PFSK-1 (cell line): ENCODE data around the gene SLC15A1.

ENCODE experiments used
- FOXP2 ChIP-seq: optimal IDR thresholded peaks from 2 replicates; pipeline ENCODE3; 2011; ENCODE audit warnings: borderline replicate concordance, control low read depth, inconsistent platforms; ENCODE audit not compliant: insufficient read depth; ENCODE audit errors: extremely low read length, extremely low read depth
- POLR2AphosphoS5 ChIP-seq: IDR thresholded peaks from 2 replicates; pipeline ENCODE4 v1.6.1; 2012; ENCODE audit warnings: low read depth, mild to moderate bottlenecking, control low read depth, low read length, moderate library complexity
- REST ChIP-seq, 2 experiments: IDR thresholded peaks; 2 replicates each; pipeline versions ENCODE4 v1.6.1 to v1.8.0; 2011 to 2012; ENCODE audit warnings: low read depth in 2 of 2, low read length in 2 of 2, control low read depth in 1 of 2, inconsistent platforms in 1 of 2, mild to moderate bottlenecking in 1 of 2, moderate library complexity in 1 of 2; ENCODE audit not compliant: insufficient read depth in 1 of 2
- SIN3A ChIP-seq: IDR thresholded peaks from 2 replicates; pipeline ENCODE4 v1.6.1; 2012; ENCODE audit warnings: mild to moderate bottlenecking, low read length, moderate library complexity, borderline replicate concordance; ENCODE audit not compliant: insufficient read depth
- TAF1 ChIP-seq: IDR thresholded peaks from 2 replicates; pipeline ENCODE4 v1.6.1; 2012; ENCODE audit warnings: low read length, control low read depth, borderline replicate concordance; ENCODE audit not compliant: insufficient read depth

The SLC15A1 gene

GRCh38 chr13:98730441-98730840, 22.0 kb downstream of the SLC15A1 start:
- TF ChIP-seq REST (IDR thresholded peaks at IDR 0.05; ENCODE audit: insufficient read depth in 1 of 2, low read depth in 2 of 2, low read length in 2 of 2) (no peak), POLR2AphosphoS5 (no peak), TAF1 (no peak), SIN3A (no peak), FOXP2 (no peak)

GRCh38 chr13:98729658-98730057, 22.8 kb downstream of the SLC15A1 start:
- TF ChIP-seq POLR2AphosphoS5 (no peak), REST (IDR thresholded peaks at IDR 0.05; ENCODE audit: insufficient read depth in 1 of 2, low read depth in 2 of 2, low read length in 2 of 2) (no peak)

- TF ChIP-seq SIN3A (no peak), FOXP2 (no peak), TAF1 (no peak), POLR2AphosphoS5 (no peak)
Measured at GRCh38 chr13:98722958-98723357, 29.5 kb downstream of the SLC15A1 start.

- TF ChIP-seq FOXP2 (no peak), SIN3A (no peak), REST (IDR thresholded peaks at IDR 0.05; ENCODE audit: insufficient read depth in 1 of 2, low read depth in 2 of 2, low read length in 2 of 2) (no peak), TAF1 (no peak), POLR2AphosphoS5 (no peak)
Measured at GRCh38 chr13:98721825-98722510, 30.5 kb downstream of the SLC15A1 start.

DNA sequence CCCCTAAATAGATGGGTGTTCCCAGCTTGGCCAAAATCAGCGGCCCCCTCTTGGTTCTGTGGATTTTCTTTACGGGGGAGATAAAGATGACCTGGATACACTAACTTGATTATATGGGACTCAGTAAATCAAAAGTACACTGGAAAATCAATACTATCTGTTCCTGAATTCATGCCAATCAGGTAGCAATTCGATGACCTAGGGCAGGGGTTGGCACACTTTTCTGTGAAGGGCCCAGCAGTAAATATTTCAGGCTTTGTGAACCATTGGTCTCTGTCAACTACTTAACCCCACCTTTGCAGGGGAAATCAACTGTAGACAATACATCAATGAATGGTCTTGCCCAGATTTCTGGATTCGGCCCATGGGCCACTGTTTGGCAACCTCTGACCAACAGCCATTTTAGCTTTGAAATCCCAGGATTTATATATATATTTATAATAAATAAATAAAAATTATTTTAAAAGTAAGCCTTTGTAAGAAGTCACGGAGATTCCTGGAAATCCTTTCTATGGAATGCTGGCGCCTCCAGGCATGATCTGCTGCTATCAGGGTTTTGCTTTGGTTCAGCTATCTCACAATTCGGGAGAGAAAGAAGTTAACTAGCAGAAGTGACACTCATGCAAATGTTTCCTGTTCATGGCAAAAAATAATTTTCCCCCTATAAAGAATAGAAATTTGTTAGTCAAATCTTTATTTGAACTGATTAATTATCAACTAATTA, 32.8 kb downstream of the SLC15A1 start:
- TF ChIP-seq FOXP2 (no peak), REST (IDR thresholded peaks at IDR 0.05; ENCODE audit: insufficient read depth in 1 of 2, low read depth in 2 of 2, low read length in 2 of 2) (no peak), TAF1 (no peak), SIN3A (no peak), POLR2AphosphoS5 (no peak)
